IPS DF 19.7 (cell line): ENCODE measurements around the gene MSI2.

Experiments
- DNase-seq: peaks from one replicate; pipeline ENCODE4 v3.0.0-alpha.2; 2013; ENCODE audit warnings: low read depth, low spot score

MSI2 gene

GRCh38 chr17:57595426-57595825 lies 339.1 kb downstream of the MSI2 start:
- DNase-seq = no peak

GRCh38 chr17:57595947-57596695 lies 339.8 kb downstream of the MSI2 start:
- DNase-seq = no peak

GRCh38 chr17:57597101-57597500 lies 340.8 kb downstream of the MSI2 start:
- no peak for DNase-seq

- peak; percentile 69 for DNase-seq
Observed at GRCh38 chr17:57597531-57598453, 341.5 kb downstream of the MSI2 start.

GRCh38 chr17:57599271-57600045 lies 343.1 kb downstream of the MSI2 start:
- no peak for DNase-seq

- no peak for DNase-seq
Observed at GRCh38 chr17:57600074-57600473, 343.8 kb downstream of the MSI2 start.

GRCh38 chr17:57601143-57601735 lies 344.9 kb downstream of the MSI2 start:
- no peak for DNase-seq

GRCh38 chr17:57602896-57603295 lies 346.6 kb downstream of the MSI2 start:
- no peak for DNase-seq

GRCh38 chr17:57603546-57603945 lies 347.2 kb downstream of the MSI2 start:
- no peak for DNase-seq

GRCh38 chr17:57603978-57604377 lies 347.7 kb downstream of the MSI2 start:
- DNase-seq = no peak

GRCh38 chr17:57604771-57605674 lies 348.7 kb downstream of the MSI2 start:
- DNase-seq = no peak

GRCh38 chr17:57605675-57606105 lies 349.4 kb downstream of the MSI2 start:
- no peak for DNase-seq

- DNase-seq = no peak
Observed at GRCh38 chr17:57606111-57606875, 350.0 kb downstream of the MSI2 start.

- no peak for DNase-seq
Observed at GRCh38 chr17:57607553-57608120, 351.3 kb downstream of the MSI2 start.

GRCh38 chr17:57608369-57609124 lies 352.2 kb downstream of the MSI2 start:
- DNase-seq = no peak

- no peak for DNase-seq
Observed at GRCh38 chr17:57609125-57609877, 353.0 kb downstream of the MSI2 start.

GRCh38 chr17:57609878-57610270 lies 353.6 kb downstream of the MSI2 start:
- DNase-seq = no peak
